ENCODE data around the gene WDR46. TPM values are rescaled to one million over a fixed set of nuclear protein-coding genes. Genes with fewer than 3 reads are reported as not detected.

WDR46 gene
- total and polyA plus RNA-seq, 2 of the 13 experiments (the other 11 are each of a cell fraction or from before 2014, with no cell fraction given): 47.4 to 105 TPM

DNA sequence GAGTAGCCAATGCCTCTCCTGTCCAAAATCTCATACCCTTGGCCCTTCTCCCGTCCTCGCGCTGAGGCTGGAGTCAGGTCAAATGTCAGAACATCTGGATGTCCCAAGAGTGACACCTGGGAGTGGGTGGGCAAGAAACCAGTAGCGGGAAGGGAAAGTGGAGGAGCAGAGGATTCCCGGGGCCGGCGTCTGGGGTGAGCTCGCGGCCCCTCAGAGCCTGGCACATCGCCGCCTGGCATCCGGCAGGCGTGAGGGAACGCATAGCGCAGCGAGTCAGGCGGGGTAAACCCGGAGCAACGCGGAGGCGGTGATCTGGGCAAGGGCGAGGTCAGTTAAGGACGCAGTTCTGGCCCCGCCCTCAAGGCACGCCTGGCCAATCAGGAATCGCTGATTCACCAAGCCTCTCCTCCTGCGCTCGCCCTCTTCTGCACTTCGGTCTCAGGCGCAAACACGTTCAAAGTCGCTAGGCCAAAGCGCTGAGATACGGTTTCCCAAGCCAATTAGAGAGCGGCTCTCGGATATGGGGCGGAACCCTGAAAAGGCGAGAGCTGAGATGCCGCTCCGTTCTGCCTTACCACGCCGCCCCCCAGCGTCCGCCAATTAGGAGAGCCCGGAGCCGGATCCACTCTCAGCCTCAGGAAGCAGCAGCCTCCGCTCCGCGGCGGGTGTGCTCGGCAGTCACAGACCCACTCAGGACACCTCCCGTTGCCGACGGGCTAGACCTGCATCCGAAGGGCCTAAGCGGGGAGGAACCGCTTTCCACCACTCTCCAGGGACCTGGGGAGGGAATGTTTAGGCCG is 39.9 kb downstream of the WDR46 start (continued):
- TF ChIP-seq NPAS2 (CRISPR knock-in tag; IDR thresholded peaks at IDR 0.05; ENCODE audit: borderline replicate concordance) (no peak), ZNF564 (CRISPR knock-in tag; IDR thresholded peaks at IDR 0.05) (no peak; the same call in 1 of the 2 replicates), KMT2B (CRISPR knock-in tag; IDR thresholded peaks at IDR 0.05) (peak; percentile 69; the same call in 1 of the 2 replicates), ZNF281 (CRISPR knock-in tag; IDR thresholded peaks at IDR 0.05; ENCODE audit: borderline replicate concordance) (no peak; the same call in 1 of the 2 replicates), ZNF720 (CRISPR knock-in tag; IDR thresholded peaks at IDR 0.05) (peak; percentile 79; the same call in 1 of the 2 replicates), ZNF543 (CRISPR knock-in tag; IDR thresholded peaks at IDR 0.05) (peak; percentile 81), ZNF317 (CRISPR knock-in tag; IDR thresholded peaks at IDR 0.05) (no peak; the same call in 1 of the 2 replicates), ZNF780A (CRISPR knock-in tag; IDR thresholded peaks at IDR 0.05) (no peak), CREM (IDR thresholded peaks at IDR 0.05) (peak; percentile 59), CREM (CRISPR knock-in tag; IDR thresholded peaks at IDR 0.05) (no peak), YEATS2 (CRISPR knock-in tag; IDR thresholded peaks at IDR 0.05; ENCODE audit: borderline replicate concordance) (peak; percentile 81; the same call in 1 of the 2 replicates), ZNF17 (CRISPR knock-in tag; IDR thresholded peaks at IDR 0.05) (no peak), ZNF274 (CRISPR knock-in tag; IDR thresholded peaks at IDR 0.05) (no peak; the same call in 1 of the 2 replicates), BCL6 (CRISPR knock-in tag; IDR thresholded peaks at IDR 0.05) (peak; percentile 35; the same call in 1 of the 2 replicates), EP300 (IDR thresholded peaks at IDR 0.05; ENCODE audit: low read depth in 2 of 2, low read length in 2 of 2) (no peak), EP300 (CRISPR knock-in tag; IDR thresholded peaks at IDR 0.05; ENCODE audit: borderline replicate concordance) (no peak), ZSCAN30 (CRISPR knock-in tag; IDR thresholded peaks at IDR 0.05) (no peak), DBP (CRISPR knock-in tag; IDR thresholded peaks at IDR 0.05; ENCODE audit: not compliant biosample characterization) (no peak), ZSCAN25 (CRISPR knock-in tag; IDR thresholded peaks at IDR 0.05) (no peak), ZNF276 (CRISPR knock-in tag; IDR thresholded peaks at IDR 0.05; ENCODE audit: low read depth) (peak; percentile 56; the same call in 1 of the 2 replicates), ZNF782 (CRISPR knock-in tag; IDR thresholded peaks at IDR 0.05; ENCODE audit: borderline replicate concordance) (peak; percentile 37), ZFAT (CRISPR knock-in tag; conservative IDR thresholded peaks at IDR 0.05) (no peak), REL (CRISPR knock-in tag; conservative IDR thresholded peaks at IDR 0.05) (no peak)
- TF ChIP-seq, protein P1, sequence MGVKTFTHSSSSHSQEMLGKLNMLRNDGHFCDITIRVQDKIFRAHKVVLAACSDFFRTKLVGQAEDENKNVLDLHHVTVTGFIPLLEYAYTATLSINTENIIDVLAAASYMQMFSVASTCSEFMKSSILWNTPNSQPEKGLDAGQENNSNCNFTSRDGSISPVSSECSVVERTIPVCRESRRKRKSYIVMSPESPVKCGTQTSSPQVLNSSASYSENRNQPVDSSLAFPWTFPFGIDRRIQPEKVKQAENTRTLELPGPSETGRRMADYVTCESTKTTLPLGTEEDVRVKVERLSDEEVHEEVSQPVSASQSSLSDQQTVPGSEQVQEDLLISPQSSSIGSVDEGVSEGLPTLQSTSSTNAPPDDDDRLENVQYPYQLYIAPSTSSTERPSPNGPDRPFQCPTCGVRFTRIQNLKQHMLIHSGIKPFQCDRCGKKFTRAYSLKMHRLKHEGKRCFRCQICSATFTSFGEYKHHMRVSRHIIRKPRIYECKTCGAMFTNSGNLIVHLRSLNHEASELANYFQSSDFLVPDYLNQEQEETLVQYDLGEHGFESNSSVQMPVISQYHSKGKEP (CRISPR knock-in tag; IDR thresholded peaks at IDR 0.05): no peak
